HCT116 (cell line): ENCODE data around the gene SORCS2. TPM values are rescaled to one million over a fixed set of nuclear protein-coding genes. Genes with fewer than 3 reads are reported as not detected.

ENCODE experiments used
- ATAC-seq: fragments of 200-7000 bp; cut with Tn5 transposase; 2 replicates; pipeline ENCODE4 v1.9.1; 2020; ENCODE audit warnings: mild to moderate bottlenecking, moderate library complexity
- BruUV-seq: library from RNA; stranded (reverse); fragments of 400-500 nt; replicated peaks from 2 replicates; lab custom pipeline; 2021; lab: Mats Ljungman, UMichigan
- CTCF ChIA-PET: fragments of 300-600 bp; sonication (Branson Sonifier 250); formaldehyde crosslinking; loops from one replicate; lab custom pipeline; 2021; ENCODE audit warnings: antibody characterized with exemption; lab: Charles Lee
- POLR2A ChIA-PET: fragments of 300-600, 350-600 bp; sonication (Branson Sonifier 250); formaldehyde crosslinking; loops from one replicate; lab custom pipeline; 2021; ENCODE audit warnings: antibody characterized with exemption; lab: Charles Lee
- RAD21 ChIA-PET, 2 experiments: fragments of 300-600 bp; sonication (Branson Sonifier 250); formaldehyde crosslinking; loops; one replicate each; lab custom pipeline; 2023; ENCODE audit warnings: low total read pairs in 2 of 2; ENCODE audit not compliant: uncharacterized antibody in 2 of 2, unreplicated experiment in 2 of 2, low non-redundant PET in 1 of 2; lab: Charles Lee
- DNase-seq: peaks from one replicate; pipeline ENCODE4 v3.0.0-alpha.2; 2010; ENCODE audit warnings: low read depth, low spot score
- H2AFZ ChIP-seq: fragments of 200-600 bp; shearing (Covaris generic), sonication (generic); 2 replicates; pipeline ENCODE4 v1.6.1; 2017; ENCODE audit warnings: low read depth, mixed run types, mixed read lengths, antibody characterized with exemption, low read length; ENCODE audit not compliant: poor library complexity, severe bottlenecking
- H3K27ac ChIP-seq: 2 replicates; pipeline ENCODE4 v1.5.1; 2012; ENCODE audit warnings: low read depth, low read length
- H3K27me3 ChIP-seq: fragments of 200-600 bp; sonication (generic); 2 replicates; pipeline ENCODE4 v1.6.1; 2016; ENCODE audit warnings: mixed run types, low read length, mixed read lengths; ENCODE audit not compliant: insufficient read depth
- H3K36me3 ChIP-seq, 2 experiments: fragments of 200-500 bp in 1 of 2; fragments of 200-600 bp in 1 of 2; sonication (Bioruptor generic) in 1 of 2; sonication (generic) in 1 of 2; 2 replicates each; pipeline versions ENCODE4 v1.5.1 to v1.6.1; 2014 to 2016; ENCODE audit warnings: low read length in 2 of 2, inconsistent platforms in 1 of 2, mixed read lengths in 1 of 2, mixed run types in 1 of 2; ENCODE audit not compliant: insufficient read depth in 2 of 2, control insufficient read depth in 1 of 2
- H3K4me1 ChIP-seq, 2 experiments: fragments of 200-600 bp in 1 of 2; sonication (generic) in 1 of 2; 2 replicates each; pipeline versions ENCODE4 v1.5.1 to v1.6.1; 2012 to 2017; ENCODE audit warnings: low read length in 2 of 2, inconsistent platforms in 1 of 2, mild to moderate bottlenecking in 1 of 2, mixed read lengths in 1 of 2, mixed run types in 1 of 2, moderate library complexity in 1 of 2; ENCODE audit not compliant: insufficient read depth in 2 of 2, control insufficient read depth in 1 of 2
- H3K4me2 ChIP-seq: fragments of 200-600 bp; sonication (generic); 2 replicates; pipeline ENCODE4 v1.6.1; 2017; ENCODE audit warnings: mixed run types, low read length, mixed read lengths
- H3K4me3 ChIP-seq, 2 experiments: fragments of 200-600 bp in 1 of 2; sonication (generic) in 1 of 2; replicated peaks in 1 of 2; 2 replicates each; pipeline ENCODE4 v1.5.1; 2011 to 2016; ENCODE audit warnings: low read length in 2 of 2, control low read depth in 1 of 2, low read depth in 1 of 2, mild to moderate bottlenecking in 1 of 2, mixed read lengths in 1 of 2, mixed run types in 1 of 2
- H3K79me2 ChIP-seq: fragments of 200-600 bp; sonication (generic); 2 replicates; pipeline ENCODE4 v1.6.1; 2017; ENCODE audit warnings: mild to moderate bottlenecking, mixed run types, low read length, moderate library complexity, mixed read lengths; ENCODE audit not compliant: insufficient read depth
- H3K9ac ChIP-seq: fragments of 200-600 bp; sonication (generic); 2 replicates; pipeline ENCODE4 v1.6.1; 2016; ENCODE audit warnings: low read length, mixed read lengths
- H3K9me2 ChIP-seq: fragments of 200-600 bp; sonication (generic), shearing (Covaris generic); 2 replicates; pipeline ENCODE4 v1.6.1; 2017; ENCODE audit warnings: mixed run types, mild to moderate bottlenecking, moderate library complexity; ENCODE audit not compliant: insufficient read depth
- H3K9me3 ChIP-seq, 2 experiments: fragments of 200-500 bp in 1 of 2; fragments of 200-600 bp in 1 of 2; sonication (Bioruptor generic) in 1 of 2; sonication (generic) in 1 of 2; 2 replicates each; pipeline ENCODE4 v1.6.1; 2014 to 2017; ENCODE audit warnings: low read length in 2 of 2, mixed read lengths in 2 of 2, inconsistent platforms in 1 of 2, low read depth in 1 of 2, mild to moderate bottlenecking in 1 of 2, mixed run types in 1 of 2, moderate library complexity in 1 of 2; ENCODE audit not compliant: control insufficient read depth in 1 of 2, insufficient read depth in 1 of 2
- H4K20me1 ChIP-seq: fragments of 200-600 bp; sonication (generic), shearing (Covaris generic); 2 replicates; pipeline ENCODE4 v1.6.1; 2017; ENCODE audit warnings: mixed run types, mild to moderate bottlenecking, moderate library complexity; ENCODE audit not compliant: insufficient read depth
- ELF1 ChIP-seq: IDR thresholded peaks from 2 replicates; pipeline ENCODE4 v1.6.1; 2012; ENCODE audit warnings: low read depth, borderline replicate concordance
- FOSL1 ChIP-seq: IDR thresholded peaks from 2 replicates; pipeline ENCODE4 v1.6.1; 2012; ENCODE audit warnings: low read depth
- POLR2AphosphoS5 ChIP-seq: IDR thresholded peaks from 2 replicates; pipeline ENCODE4 v1.6.1; 2011; ENCODE audit warnings: mild to moderate bottlenecking, low read depth, low read length, moderate library complexity
- RAD21 ChIP-seq: IDR thresholded peaks from 2 replicates; pipeline ENCODE4 v1.6.1; 2012; ENCODE audit warnings: low read depth, mild to moderate bottlenecking
- SIN3A ChIP-seq: IDR thresholded peaks from 2 replicates; pipeline ENCODE4 v1.6.1; 2012; ENCODE audit warnings: low read depth
- TCF7L2 ChIP-seq: IDR thresholded peaks from 2 replicates; pipeline ENCODE4 v1.7.0; 2011; ENCODE audit warnings: borderline replicate concordance, inconsistent platforms; ENCODE audit not compliant: insufficient read depth, insufficient read length; ENCODE audit errors: extremely low read depth
- ZFX ChIP-seq: fragments of 450-650 bp; IDR thresholded peaks from 2 replicates; pipeline ENCODE4 v1.6.1; 2017
- intact Hi-C: fragments of 100-400 bp; cut with micrococcal nuclease; formaldehyde crosslinking; loops from 2 replicates; pipeline ENCODE4 v1.10.0; 2022
- total RNA-seq: library from RNA; stranded (reverse); gene quantifications from one replicate; pipeline ENCODE4 v1.2.1, GENCODE V29; 2021; ENCODE audit not compliant: unreplicated experiment
- TF ChIP-seq, protein P1 (sequence below): IDR thresholded peaks from 2 replicates; pipeline ENCODE4 v1.6.1; 2012; ENCODE audit warnings: low read depth

SORCS2 gene
- total RNA-seq, 1 experiment from 2014 or later, result 0.37 TPM

DNA sequence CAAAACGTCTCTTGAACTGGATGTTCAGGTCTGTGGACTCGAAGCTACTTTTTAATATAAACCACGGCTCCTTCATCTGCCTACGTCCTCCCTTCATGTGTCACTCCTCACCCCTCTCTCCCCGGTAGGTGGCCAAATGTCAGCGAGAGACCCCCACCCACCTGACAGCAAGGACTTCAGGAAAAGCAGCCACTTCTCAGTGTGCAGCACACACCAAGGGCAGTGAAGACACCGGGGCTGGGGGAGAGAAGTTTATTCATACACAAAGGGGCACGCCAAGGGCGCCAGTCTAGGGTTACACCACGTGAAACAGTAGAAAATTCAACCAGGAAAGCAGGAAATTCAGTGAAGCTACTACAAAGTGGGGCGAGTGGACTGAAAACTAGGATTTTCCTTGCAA lies 566.1 kb downstream of the SORCS2 start:
- H3K4me1 ChIP-seq, result peaks cover 0 to 4% of the 10 kb centered on the region in 2 experiments; a peak in 1 of 4 replicates
- no peak overlapping the region for H2AFZ ChIP-seq
- H3K27me3 ChIP-seq, result no peaks in the 10 kb centered on the region
- no peaks in the 10 kb centered on the region for H4K20me1 ChIP-seq
- POLR2A ChIA-PET, result no interaction called here
- no peak for DNase-seq
- RAD21 ChIA-PET, result no interaction called here
- H3K9ac ChIP-seq, result no peak overlapping the region
- H3K79me2 ChIP-seq, result no peaks in the 10 kb centered on the region
- H3K9me3 ChIP-seq, result no peaks in the 10 kb centered on the region
- H3K9me2 ChIP-seq, result no peaks in the 10 kb centered on the region
- no TSS peak for BruUV-seq
- peaks cover 0 to 3% of the 10 kb centered on the region in 2 experiments; a peak in 1 of 4 replicates for H3K36me3 ChIP-seq
- CTCF ChIA-PET, result interaction anchor here (1.6 kb wide), 1 partner anchor 44 kb away, joined by 5 read pairs; no protein-coding TSS in a partner anchor
- H3K4me3 ChIP-seq, result no peak overlapping the region
- ATAC-seq, result no peak
- TF ChIP-seq FOSL1, result no peak
- no peak for TF ChIP-seq ZFX
- TF ChIP-seq ELF1, result no peak
- no peak for TF ChIP-seq SIN3A
- TF ChIP-seq TCF7L2, result no peak
- TF ChIP-seq, protein P1, sequence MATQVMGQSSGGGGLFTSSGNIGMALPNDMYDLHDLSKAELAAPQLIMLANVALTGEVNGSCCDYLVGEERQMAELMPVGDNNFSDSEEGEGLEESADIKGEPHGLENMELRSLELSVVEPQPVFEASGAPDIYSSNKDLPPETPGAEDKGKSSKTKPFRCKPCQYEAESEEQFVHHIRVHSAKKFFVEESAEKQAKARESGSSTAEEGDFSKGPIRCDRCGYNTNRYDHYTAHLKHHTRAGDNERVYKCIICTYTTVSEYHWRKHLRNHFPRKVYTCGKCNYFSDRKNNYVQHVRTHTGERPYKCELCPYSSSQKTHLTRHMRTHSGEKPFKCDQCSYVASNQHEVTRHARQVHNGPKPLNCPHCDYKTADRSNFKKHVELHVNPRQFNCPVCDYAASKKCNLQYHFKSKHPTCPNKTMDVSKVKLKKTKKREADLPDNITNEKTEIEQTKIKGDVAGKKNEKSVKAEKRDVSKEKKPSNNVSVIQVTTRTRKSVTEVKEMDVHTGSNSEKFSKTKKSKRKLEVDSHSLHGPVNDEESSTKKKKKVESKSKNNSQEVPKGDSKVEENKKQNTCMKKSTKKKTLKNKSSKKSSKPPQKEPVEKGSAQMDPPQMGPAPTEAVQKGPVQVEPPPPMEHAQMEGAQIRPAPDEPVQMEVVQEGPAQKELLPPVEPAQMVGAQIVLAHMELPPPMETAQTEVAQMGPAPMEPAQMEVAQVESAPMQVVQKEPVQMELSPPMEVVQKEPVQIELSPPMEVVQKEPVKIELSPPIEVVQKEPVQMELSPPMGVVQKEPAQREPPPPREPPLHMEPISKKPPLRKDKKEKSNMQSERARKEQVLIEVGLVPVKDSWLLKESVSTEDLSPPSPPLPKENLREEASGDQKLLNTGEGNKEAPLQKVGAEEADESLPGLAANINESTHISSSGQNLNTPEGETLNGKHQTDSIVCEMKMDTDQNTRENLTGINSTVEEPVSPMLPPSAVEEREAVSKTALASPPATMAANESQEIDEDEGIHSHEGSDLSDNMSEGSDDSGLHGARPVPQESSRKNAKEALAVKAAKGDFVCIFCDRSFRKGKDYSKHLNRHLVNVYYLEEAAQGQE, result no peak
- no peak for TF ChIP-seq RAD21
- no peak for TF ChIP-seq POLR2AphosphoS5
- H3K4me2 ChIP-seq, result no peak overlapping the region
- intact Hi-C loops, result no loop called here
- H3K27ac ChIP-seq, result no peak overlapping the region
